Heart left ventricle (tissue), 16 donors: ENCODE results near the gene PTGDS. TPM values are rescaled to one million over a fixed set of nuclear protein-coding genes. Genes with fewer than 3 reads are reported as not detected.

Experiments
- ATAC-seq, 4 donors: fragments of 200-7000 bp; cut with Tn5 transposase; one replicate each; pipeline ENCODE4 v1.9.1; 2020 to 2022; ENCODE audit warnings: moderate library complexity in 4 of 4, mild to moderate bottlenecking in 3 of 4, moderate number of reproducible peaks in 1 of 4
- DNase-seq, 5 donors: peaks; one replicate each; pipeline ENCODE4 v3.0.0-alpha.2; 2020
- H3K27ac ChIP-seq, 12 donors: fragments of 200-600 bp; sonication (generic) in 4 of 12; one replicate each; pipeline versions ENCODE4 v1.5.0 to v1.8.0; 2016 to 2022; ENCODE audit warnings: mild to moderate bottlenecking in 2 of 12
- H3K27me3 ChIP-seq, 9 donors: fragments of 200-600 bp; sonication (generic) in 2 of 9; one replicate each; pipeline versions ENCODE4 v1.5.1 to v1.8.0; 2016 to 2022; ENCODE audit warnings: mild to moderate bottlenecking in 3 of 9
- H3K36me3 ChIP-seq, 9 donors: fragments of 200-600 bp; sonication (generic) in 2 of 9; one replicate each; pipeline versions ENCODE4 v1.5.0 to v1.8.0; 2018 to 2022; ENCODE audit warnings: mild to moderate bottlenecking in 2 of 9
- H3K4me1 ChIP-seq, 12 donors: fragments of 200-600 bp; sonication (generic) in 4 of 12; one replicate each; pipeline versions ENCODE4 v1.5.0 to v1.8.0; 2016 to 2022; ENCODE audit warnings: mild to moderate bottlenecking in 3 of 12
- H3K4me3 ChIP-seq, 12 donors: fragments of 200-600 bp; sonication (generic) in 4 of 12; one replicate each; pipeline versions ENCODE4 v1.5.0 to v1.8.0; 2017 to 2022; ENCODE audit warnings: mild to moderate bottlenecking in 9 of 12, moderate library complexity in 4 of 12
- H3K9me3 ChIP-seq, 12 donors: fragments of 200-600 bp; sonication (generic) in 4 of 12; one replicate each; pipeline versions ENCODE4 v1.5.0 to v1.8.0; 2016 to 2022; ENCODE audit warnings: mild to moderate bottlenecking in 1 of 12
- CTCF ChIP-seq, 12 donors: fragments of 200-600 bp; sonication (generic) in 4 of 12; IDR thresholded peaks; one replicate each; pipeline versions ENCODE4 v1.5.0 to v1.8.0; 2018 to 2022; ENCODE audit warnings: antibody characterized with exemption in 12 of 12, mild to moderate bottlenecking in 5 of 12
- POLR2A ChIP-seq, 2 donors: fragments of 450-650 bp; IDR thresholded peaks; one replicate each; pipeline ENCODE4 v1.6.1; 2017; ENCODE audit warnings: antibody characterized with exemption in 2 of 2, mild to moderate bottlenecking in 2 of 2, moderate library complexity in 2 of 2
- WGBS, 4 donors: extraction: QIAGEN DNeasy Blood & Tissue Kit in 2 of 4; methylation state at CpG; one replicate each; pipeline versions ENCODE4 v1.1.5 to v1.1.7; 2013 to 2018; 5-methylcytosine and 5-hydroxymethylcytosine counted together
- intact Hi-C, 10 donors: fragments of 100-400 bp; cut with DNase I; formaldehyde crosslinking; loops; one replicate each; pipeline versions ENCODE4 v1.11.1 to v1.14.2; 2022
- polyA plus RNA-seq, 2 donors: library from polyadenylated mRNA; stranded (reverse); fragments of 200-250 nt; gene quantifications; one replicate each; pipeline ENCODE4 v1.2.3, GENCODE V29; 2013
- total RNA-seq, 9 donors: library from RNA; depleted of rRNA in 2 of 9; stranded (reverse); fragments of >200 nt in 2 of 9; fragmentation: NEBNext Ultra II Directional in 3 of 9; extraction: Animal tissue kit (Norgen Biotek cat#: 25700) in 3 of 9; gene quantifications; one replicate each; pipeline versions ENCODE4 v1.1.0 to v1.2.4, GENCODE V29; 2016 to 2023
- donor health status: ischemic (EF 13 %, LVEDD 7.1; RV severe dilation, severe dysfunction).
- donor health status: healthy with polysubstance abuse.
- donor health status: DM: no; HTN: yes; CAD: no.
- donor health status: DM: no; HTN: no; CAD: no.
- donor health status: ischemic (EF 25% LVEDD 6.9; RV normal size, moderate dysfunction).
- donor health status: ischemic (EF 25% LVEDD 5.7; RV mildly dilated, moderate dysfunction).
- donor health status: healthy.
- donor health status: DM: yes; HTN: yes; CAD: no.
- donor health status: ischemic (EF 35%, LVEDD 5.7; RV mildly dilated, moderate dysfunction).
- donor health status: nonischemic (EF 11% LVEDD 7.7; RV severe dilation, severe dysfunction).
- donor health status: DM: yes; HTN: yes; CAD: no.
- donor health status: PGD.
- donor health status: ischemic (EF 29% LVEDD 5.4; RV normal size, mild dysfunction).
- donor health status: nonischemic (EF 23%, LVEDD 6.1; RV moderate dilation, normal function).

PTGDS gene
- total and polyA plus RNA-seq, 11 donors: 1,152 to 5,295 (median 3,109) TPM

DNA sequence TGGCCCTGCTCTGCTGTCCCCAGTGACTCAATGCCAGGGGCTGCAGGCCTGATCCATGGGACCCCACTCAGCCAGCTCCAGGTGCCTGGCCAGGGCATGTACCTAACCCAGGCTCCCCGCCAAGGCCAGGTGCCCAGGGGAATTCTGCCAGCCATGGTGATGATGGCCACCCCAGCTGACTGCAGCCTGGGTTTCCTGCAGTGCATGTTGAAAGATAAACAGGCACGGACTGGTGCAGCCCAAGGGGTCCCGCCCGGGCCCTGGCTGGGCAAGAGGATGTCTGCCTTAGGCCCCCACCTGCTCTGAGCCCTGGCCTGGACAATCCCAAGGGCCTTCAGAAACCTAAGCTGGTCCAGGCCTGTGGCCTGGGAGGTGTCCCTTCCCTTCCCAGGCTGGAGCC, 49.5 kb downstream of the PTGDS start:
- intact Hi-C loops: loop anchor here in 3 of 10 donors (5.0 to 10.0 kb wide), 3 partner anchors 35 to 142 kb away; partner anchors contain the start of genes C8G (in 1 of the 3), PAXX (in 1 of the 3) and TRAF2 (in 1 of the 3)
- Histone ChIP-seq H3K4me3 (peak overlapping the region in 8 of 12 donors; percentile 55 to 79 (median 66)), H3K9me3 (no peaks in the 10 kb centered on the region), H3K27ac (peak overlapping the region in 7 of 12 donors; percentile 43 to 67 (median 61)), H3K27me3 (no peaks in the 10 kb centered on the region), H3K36me3 (peaks cover 0 to 6% (median 0%) of the 10 kb centered on the region in 9 donors), H3K4me1 (peaks cover 5 to 49% (median 25%) of the 10 kb centered on the region in 12 donors)
- 82 to 100% (median 85%) methylated on average over 1 to 4 of the region's 4 CpGs; no CpG with 5 or more reads in 1 of the 4 donors for WGBS, 4 donors
- DNase-seq: no peak
- no peak for ATAC-seq
- no peak for TF ChIP-seq CTCF (IDR thresholded peaks at IDR 0.05)
- TF ChIP-seq POLR2A (IDR thresholded peaks at IDR 0.05): no peak

DNA sequence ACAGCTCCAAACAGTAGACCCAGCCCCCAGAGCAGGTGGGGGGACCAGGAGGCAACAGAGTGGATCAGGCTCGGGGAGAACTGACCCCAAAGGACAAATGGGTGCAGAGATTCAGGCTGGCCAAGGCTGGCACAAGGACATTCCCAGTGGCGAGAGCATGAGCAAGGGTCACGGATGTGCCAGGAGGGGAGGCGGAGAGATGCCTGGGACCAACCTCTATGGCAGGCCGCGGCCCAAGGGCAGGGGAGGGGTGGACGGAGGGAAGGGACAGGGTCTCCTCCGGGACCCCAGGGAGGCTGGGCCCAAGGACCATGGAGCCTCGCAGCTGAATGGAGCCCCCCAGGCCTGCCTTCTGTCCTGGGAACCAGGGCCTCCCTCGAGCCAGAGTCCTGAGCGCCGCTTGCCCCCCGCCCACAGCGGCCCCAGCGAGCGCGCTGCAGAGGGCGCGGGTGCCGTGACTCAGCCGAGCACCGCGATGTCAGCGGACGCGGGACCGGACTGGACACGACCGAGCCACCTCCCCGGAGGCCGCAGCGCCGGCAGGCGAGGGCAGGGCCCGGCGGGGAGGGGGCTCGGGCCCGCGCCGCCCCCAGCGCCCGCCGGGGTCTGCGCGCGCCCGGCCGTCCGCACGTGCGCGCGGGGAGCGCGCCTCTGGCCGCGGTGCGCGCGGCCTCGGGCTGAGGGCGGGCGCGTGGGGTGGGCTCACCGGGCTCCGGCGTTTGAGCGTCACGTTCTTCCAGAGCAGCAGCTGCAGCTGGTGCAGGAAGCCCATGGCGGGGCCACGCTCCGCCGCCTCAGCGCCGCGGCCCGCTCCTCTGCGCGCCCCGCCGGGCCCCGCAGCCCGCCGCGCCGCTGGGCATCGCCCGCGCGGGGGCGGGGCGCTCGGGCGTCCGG, 50.3 kb downstream of the PTGDS start, which contains the start of gene ABCA2:
Gene ABCA2, minus strand, starts transcription at position 869 of the 894 bp plus-strand sequence. Its CDS starts 97 bp downstream, at position 772.
- intact Hi-C loops: loop anchor here in 5 of 10 donors (2.0 to 10.0 kb wide), 4 partner anchors 35 to 143 kb away; partner anchors contain the start of genes C8G (in 1 of the 5), PAXX (in 1 of the 5) and TRAF2 (in 1 of the 5)
- Histone ChIP-seq H3K27me3 (no peaks in the 10 kb centered on the region), H3K4me1 (peaks cover 5 to 57% (median 25%) of the 10 kb centered on the region in 12 donors), H3K9me3 (no peaks in the 10 kb centered on the region), H3K36me3 (peaks cover 0 to under 1% (median 0%) of the 10 kb centered on the region in 9 donors), H3K27ac (peak within 1 kb of the TSS in 10 of 12 donors; percentile 43 to 87 (median 64)), H3K4me3 (peak within 1 kb of the TSS; percentile 47 to 79 (median 67))
- ATAC-seq (no peak), DNase-seq (no peak)
- 4 to 43% (median 10%) methylated on average over 7 to 95 of the region's 95 CpGs for WGBS, 4 donors
- TF ChIP-seq CTCF (IDR thresholded peaks at IDR 0.05) (no peak), POLR2A (IDR thresholded peaks at IDR 0.05) (no peak)

DNA sequence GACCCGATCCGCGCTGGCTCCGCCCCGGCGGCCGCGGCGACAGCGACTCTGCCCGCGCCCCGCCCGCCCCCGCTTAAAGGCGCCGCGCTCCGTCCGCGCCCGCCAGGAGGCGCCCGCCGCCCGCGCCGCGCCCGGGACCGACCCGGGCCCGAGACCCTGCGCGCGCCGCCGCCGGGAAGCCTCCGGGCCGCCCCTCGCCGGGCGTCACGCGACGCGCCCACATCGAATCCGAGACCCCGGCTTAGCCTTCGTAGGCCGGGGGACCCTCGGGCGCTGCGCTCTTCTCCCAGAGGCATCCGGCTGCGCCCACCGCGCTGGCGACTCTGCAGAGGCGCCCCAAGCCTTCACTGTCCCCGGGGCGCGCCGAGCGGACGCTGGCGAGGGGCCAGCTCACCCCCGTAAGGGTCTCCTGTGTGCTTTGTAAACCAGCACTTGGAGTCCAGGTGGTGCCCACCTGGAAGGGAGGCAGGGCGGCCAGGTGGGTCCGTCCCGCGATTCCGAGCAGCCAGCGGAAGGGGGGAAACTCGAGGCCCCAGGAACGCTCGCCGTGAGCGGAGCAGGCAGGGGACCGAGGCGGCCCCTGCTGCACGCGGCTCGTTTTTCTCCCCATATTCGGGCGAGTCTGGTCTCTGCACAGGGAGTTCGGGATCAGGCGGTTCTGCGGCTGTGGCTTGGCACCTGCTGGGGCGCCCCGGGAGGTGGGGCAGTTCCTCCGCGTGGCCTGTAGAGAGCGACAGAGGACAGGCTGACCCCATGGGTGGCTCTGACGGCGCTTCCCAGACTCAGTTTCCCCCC, 51.2 kb downstream of the PTGDS start:
- no peaks in the 10 kb centered on the region for H3K9me3 ChIP-seq
- peak in 3 of 12 donors; percentile 4 to 22 (median 19) for TF ChIP-seq CTCF (IDR thresholded peaks at IDR 0.05)
- no peak for TF ChIP-seq POLR2A (IDR thresholded peaks at IDR 0.05)
- peak in 3 of 4 donors; percentile 31 to 65 (median 47) for ATAC-seq
- peaks cover 5 to 66% (median 25%) of the 10 kb centered on the region in 12 donors for H3K4me1 ChIP-seq
- peak overlapping the region in 9 of 12 donors; percentile 32 to 87 (median 65) for H3K27ac ChIP-seq
- peak overlapping the region; percentile 45 to 79 (median 66) for H3K4me3 ChIP-seq
- H3K27me3 ChIP-seq: no peaks in the 10 kb centered on the region
- WGBS, 4 donors: 1 to 2% (median 1%) methylated on average over 33 to 98 of the region's 98 CpGs
- H3K36me3 ChIP-seq: no peaks in the 10 kb centered on the region
- DNase-seq: peak; percentile 72 to 85 (median 78)
- intact Hi-C loops: loop anchor here in 5 of 10 donors (2.0 to 10.0 kb wide), 4 partner anchors 36 to 144 kb away; partner anchors contain the start of genes C8G (in 1 of the 5), PAXX (in 1 of the 5) and TRAF2 (in 1 of the 5)
